Esophagus muscularis mucosa (tissue), 4 donors: Measurements from ENCODE around the gene NT5M. TPM values are rescaled to one million over a fixed set of nuclear protein-coding genes. Genes with fewer than 3 reads are reported as not detected.

ENCODE experiments used
- DNase-seq: peaks from one replicate; pipeline ENCODE4 v3.0.0-alpha.2; 2017; ENCODE audit errors: extremely low spot score
- H3K27ac ChIP-seq, 4 donors: fragments of 200-600 bp; sonication (generic); replicated peaks in 1 of 4; 1 replicate in 3 of 4; 2 replicates in 1 of 4; pipeline ENCODE4 v1.5.1; 2016 to 2019; ENCODE audit warnings: mild to moderate bottlenecking in 1 of 4
- H3K27me3 ChIP-seq, 4 donors: fragments of 200-600 bp; sonication (generic); one replicate each; pipeline versions ENCODE4 v1.5.1 to v1.6.0; 2016 to 2019
- H3K36me3 ChIP-seq, 4 donors: fragments of 200-600 bp; sonication (generic); one replicate each; pipeline ENCODE4 v1.5.1; 2016 to 2019
- H3K4me1 ChIP-seq, 4 donors: fragments of 200-600 bp; sonication (generic); one replicate each; pipeline ENCODE4 v1.5.1; 2016 to 2019
- H3K4me3 ChIP-seq, 4 donors: fragments of 200-600 bp; sonication (generic); 1 replicate in 2 of 4; 2 replicates in 2 of 4; pipeline ENCODE4 v1.5.1; 2016 to 2019; ENCODE audit warnings: mild to moderate bottlenecking in 4 of 4, moderate library complexity in 1 of 4
- H3K9me3 ChIP-seq, 4 donors: fragments of 200-600 bp; sonication (generic); 1 replicate in 3 of 4; 2 replicates in 1 of 4; pipeline ENCODE4 v1.5.1; 2016 to 2019
- EP300 ChIP-seq: sonication (generic); formaldehyde crosslinking; IDR thresholded peaks from one replicate; pipeline ENCODE4 v1.6.1; 2017; ENCODE audit warnings: antibody characterized with exemption
- POLR2A ChIP-seq: fragments of 450-650 bp; IDR thresholded peaks from one replicate; pipeline ENCODE4 v1.6.1; 2017; ENCODE audit warnings: antibody characterized with exemption, moderate library complexity, mild to moderate bottlenecking, low read depth
- POLR2AphosphoS5 ChIP-seq, 2 donors: sonication (generic); formaldehyde crosslinking; IDR thresholded peaks; one replicate each; pipeline ENCODE4 v1.6.1; 2017; ENCODE audit warnings: antibody characterized with exemption in 2 of 2
- WGBS: methylation state at CpG from one replicate; pipeline ENCODE4 v1.1.5; 2018; 5-methylcytosine and 5-hydroxymethylcytosine counted together
- intact Hi-C: fragments of 100-400 bp; cut with DNase I; formaldehyde crosslinking; loops from one replicate; pipeline ENCODE4 v1.15.1; 2023
- total RNA-seq, 4 donors: library from RNA; depleted of rRNA; stranded (reverse); fragments of >200 nt; gene quantifications; one replicate each; pipeline versions ENCODE4 v1.1.0 to v1.2.1, GENCODE V29; 2016
- TF ChIP-seq, protein P1 (sequence below), 3 experiments: fragments of 200-600 bp in 2 of 3; fragments of 450-650 bp in 1 of 3; sonication (generic) in 2 of 3; IDR thresholded peaks; one replicate each; pipeline ENCODE4 v1.5.1; 2017 to 2019; ENCODE audit warnings: antibody characterized with exemption in 3 of 3, mild to moderate bottlenecking in 2 of 3, moderate library complexity in 1 of 3

The NT5M gene
- total RNA-seq, 4 donors from 2014 or later: 4.3 to 11.5 (median 7.0) TPM

DNA sequence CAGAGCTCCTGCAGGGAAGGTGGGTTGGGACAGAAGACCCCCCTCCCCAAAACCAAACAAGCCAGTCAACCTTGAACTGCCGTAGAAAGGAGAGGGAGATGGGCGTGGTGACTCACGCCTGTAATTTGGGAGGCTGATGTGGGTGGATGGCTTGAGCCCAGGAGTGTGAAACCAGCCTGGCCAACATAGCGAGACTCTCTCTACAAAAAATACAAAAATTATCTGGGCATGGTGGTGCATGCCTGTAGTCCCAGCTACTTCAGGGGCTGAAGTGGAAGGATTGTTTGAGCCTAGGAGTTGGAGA lies 42.1 kb downstream of the NT5M start:
- Histone ChIP-seq H3K27me3 (no peaks in the 10 kb centered on the region), H3K4me1 (no peaks in the 10 kb centered on the region), H3K27ac (no peak overlapping the region), H3K9me3 (no peaks in the 10 kb centered on the region), H3K36me3 (peaks cover 0 to 46% (median 8%) of the 10 kb centered on the region in 4 donors), H3K4me3 (no peak overlapping the region)
- no peak for DNase-seq
- intact Hi-C loops: no loop called here
- TF ChIP-seq EP300 (no peak), POLR2AphosphoS5 (IDR thresholded peaks at IDR 0.05) (no peak), POLR2A (no peak)
- TF ChIP-seq, protein P1, sequence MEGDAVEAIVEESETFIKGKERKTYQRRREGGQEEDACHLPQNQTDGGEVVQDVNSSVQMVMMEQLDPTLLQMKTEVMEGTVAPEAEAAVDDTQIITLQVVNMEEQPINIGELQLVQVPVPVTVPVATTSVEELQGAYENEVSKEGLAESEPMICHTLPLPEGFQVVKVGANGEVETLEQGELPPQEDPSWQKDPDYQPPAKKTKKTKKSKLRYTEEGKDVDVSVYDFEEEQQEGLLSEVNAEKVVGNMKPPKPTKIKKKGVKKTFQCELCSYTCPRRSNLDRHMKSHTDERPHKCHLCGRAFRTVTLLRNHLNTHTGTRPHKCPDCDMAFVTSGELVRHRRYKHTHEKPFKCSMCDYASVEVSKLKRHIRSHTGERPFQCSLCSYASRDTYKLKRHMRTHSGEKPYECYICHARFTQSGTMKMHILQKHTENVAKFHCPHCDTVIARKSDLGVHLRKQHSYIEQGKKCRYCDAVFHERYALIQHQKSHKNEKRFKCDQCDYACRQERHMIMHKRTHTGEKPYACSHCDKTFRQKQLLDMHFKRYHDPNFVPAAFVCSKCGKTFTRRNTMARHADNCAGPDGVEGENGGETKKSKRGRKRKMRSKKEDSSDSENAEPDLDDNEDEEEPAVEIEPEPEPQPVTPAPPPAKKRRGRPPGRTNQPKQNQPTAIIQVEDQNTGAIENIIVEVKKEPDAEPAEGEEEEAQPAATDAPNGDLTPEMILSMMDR (IDR thresholded peaks at IDR 0.05): no peak
- WGBS: 94% methylated on average over 4 of the region's 4 CpGs

DNA sequence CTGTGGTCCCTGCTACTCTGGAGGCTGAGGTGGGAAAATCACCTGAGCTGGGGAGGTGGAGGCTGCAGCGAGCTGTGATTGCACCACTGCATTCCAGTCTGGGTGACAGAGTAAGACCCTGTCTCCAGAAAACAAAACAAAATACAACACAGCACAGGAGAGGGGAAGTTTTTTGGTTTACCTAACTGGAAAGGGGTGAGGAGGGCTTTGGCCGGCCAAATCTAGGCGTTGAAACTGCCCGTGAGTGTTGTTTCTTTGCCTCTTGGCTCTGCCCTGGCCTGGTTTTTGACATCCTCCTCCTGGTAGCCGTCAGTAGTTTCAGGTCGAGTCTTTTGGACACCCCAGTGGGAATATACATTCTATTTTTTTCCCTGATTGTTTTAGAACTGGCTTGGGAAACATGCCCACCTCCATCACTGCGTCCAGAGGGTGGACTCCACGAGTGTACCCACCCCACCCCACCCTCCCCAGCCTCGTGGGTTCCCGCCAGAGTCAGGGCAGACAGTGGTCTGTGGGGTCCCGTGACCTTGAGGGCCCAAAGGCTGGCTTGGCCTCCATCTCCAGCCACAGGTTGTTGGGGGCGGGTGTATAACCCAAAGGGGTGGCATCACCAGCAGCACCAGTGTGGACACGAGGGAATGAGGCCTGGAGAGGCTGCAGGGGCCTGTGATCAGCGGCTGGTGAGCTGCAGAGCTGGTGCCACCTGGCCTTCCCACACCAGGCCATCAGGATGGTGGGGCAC lies 42.7 kb downstream of the NT5M start:
- Histone ChIP-seq H3K36me3 (peaks cover 0 to 46% (median 8%) of the 10 kb centered on the region in 4 donors), H3K9me3 (no peaks in the 10 kb centered on the region), H3K4me1 (no peaks in the 10 kb centered on the region), H3K4me3 (no peak overlapping the region), H3K27me3 (peaks cover 0 to 3% (median 0%) of the 10 kb centered on the region in 4 donors), H3K27ac (no peak overlapping the region)
- TF ChIP-seq POLR2A (no peak), POLR2AphosphoS5 (IDR thresholded peaks at IDR 0.05) (no peak), EP300 (no peak)
- TF ChIP-seq, protein P1 (IDR thresholded peaks at IDR 0.05): no peak
- 86% methylated on average over 11 of the region's 14 CpGs for WGBS
- intact Hi-C loops: no loop called here
- DNase-seq: no peak

DNA sequence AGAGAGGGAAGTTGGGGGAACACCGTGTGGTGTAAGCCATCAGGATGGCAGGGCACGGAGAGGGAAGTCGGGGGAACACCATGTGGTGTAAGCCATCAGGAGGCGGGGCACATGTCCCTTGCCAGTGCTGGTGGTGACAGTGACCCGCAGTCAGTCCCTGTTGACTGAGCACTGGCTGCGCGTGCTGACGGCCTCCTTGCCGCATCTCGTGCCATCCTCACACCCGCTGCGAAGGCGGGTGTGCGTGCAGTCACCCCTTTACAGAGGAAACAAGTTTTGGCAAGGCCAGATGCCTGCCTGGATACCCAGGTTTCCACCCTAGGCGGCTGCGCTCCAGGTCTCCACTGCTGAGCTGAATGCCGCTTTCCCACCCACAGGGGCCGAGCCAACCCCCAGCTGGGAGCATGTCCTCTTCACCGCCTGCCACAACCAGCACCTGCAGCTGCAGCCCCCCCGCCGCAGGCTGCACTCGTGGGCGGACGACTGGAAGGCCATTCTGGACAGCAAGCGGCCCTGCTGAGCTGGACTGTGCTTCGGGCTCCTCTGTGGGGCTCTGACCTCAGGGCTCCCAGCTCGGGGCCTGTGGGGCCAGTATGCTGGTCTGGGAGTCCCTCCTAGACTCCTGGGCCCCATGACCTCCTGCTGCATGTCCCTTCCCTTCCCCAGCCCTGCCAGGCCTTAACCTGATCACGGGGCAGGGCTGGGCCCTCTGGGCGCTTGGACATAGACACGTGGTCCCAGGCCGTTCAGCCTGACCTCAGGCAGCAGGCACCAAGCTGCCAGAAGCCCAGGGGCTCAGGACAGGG lies 43.5 kb downstream of the NT5M start:
- 89% methylated on average over 22 of the region's 31 CpGs for WGBS
- DNase-seq: no peak
- peaks cover 0 to 46% (median 8%) of the 10 kb centered on the region in 4 donors for H3K36me3 ChIP-seq

DNA sequence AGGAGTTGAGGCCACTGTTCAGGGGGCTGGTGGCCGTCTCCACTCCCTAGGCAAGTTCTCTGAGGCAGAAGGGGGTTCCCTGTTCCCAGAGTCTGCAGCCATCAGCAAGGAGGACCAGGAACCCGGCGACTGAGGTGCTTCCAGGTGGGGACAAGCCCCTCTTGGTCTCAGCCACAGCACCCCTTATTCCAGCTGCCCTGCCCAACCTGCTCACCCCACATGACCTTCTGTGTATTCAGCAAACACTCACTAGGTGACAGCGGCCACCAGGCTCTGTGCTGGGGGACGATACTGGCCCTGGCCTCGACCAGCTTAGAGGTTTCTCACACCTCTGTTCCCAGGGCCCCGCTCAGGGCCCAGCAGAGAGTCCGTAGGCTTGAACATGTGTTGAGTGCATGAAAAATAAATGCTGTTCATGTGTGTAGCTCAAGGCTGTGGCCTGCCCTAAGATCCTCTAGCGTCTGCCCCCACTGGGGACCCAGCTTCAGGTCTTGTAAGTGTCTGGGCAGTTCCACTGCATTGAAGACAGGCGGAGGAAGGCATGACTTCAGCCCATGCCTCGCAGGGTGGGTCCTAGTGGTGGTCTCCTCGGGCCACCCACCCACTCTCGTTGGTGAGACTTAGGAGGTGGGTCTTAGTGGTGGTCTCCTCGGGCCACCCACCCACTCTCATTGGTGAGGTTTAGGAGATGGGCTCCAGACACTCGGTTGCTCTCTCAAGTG lies 44.2 kb downstream of the NT5M start:
- no peak for DNase-seq
- peaks cover 0 to 8% (median 5%) of the 10 kb centered on the region in 4 donors for H3K4me1 ChIP-seq
- 92% methylated on average over 14 of the region's 15 CpGs for WGBS

More for the DNA sequence above, 43.5 kb downstream of the NT5M start:
- Histone ChIP-seq H3K27me3 (peaks cover 0 to 11% (median 0%) of the 10 kb centered on the region in 4 donors), H3K27ac (no peak overlapping the region), H3K9me3 (no peaks in the 10 kb centered on the region), H3K4me3 (no peak overlapping the region), H3K4me1 (peaks cover 0 to under 1% (median 0%) of the 10 kb centered on the region in 4 donors)
- intact Hi-C loops: no loop called here
- no peak for TF ChIP-seq POLR2AphosphoS5 (IDR thresholded peaks at IDR 0.05)
- TF ChIP-seq POLR2A: no peak
- no peak for TF ChIP-seq EP300
- TF ChIP-seq, protein P1 (IDR thresholded peaks at IDR 0.05): no peak

More for the DNA sequence above, 44.2 kb downstream of the NT5M start:
- no peak overlapping the region for H3K4me3 ChIP-seq
- no peaks in the 10 kb centered on the region for H3K9me3 ChIP-seq
- H3K27me3 ChIP-seq: peaks cover 0 to 19% (median 0%) of the 10 kb centered on the region in 4 donors
- intact Hi-C loops: no loop called here
- TF ChIP-seq, protein P1 (IDR thresholded peaks at IDR 0.05): no peak
- TF ChIP-seq EP300 (no peak), POLR2AphosphoS5 (IDR thresholded peaks at IDR 0.05) (no peak), POLR2A (no peak)
- peaks cover 0 to 43% (median 8%) of the 10 kb centered on the region in 4 donors for H3K36me3 ChIP-seq
- H3K27ac ChIP-seq: no peak overlapping the region
